Motor neuron (in vitro differentiated cells): ENCODE measurements around the gene NETO1. TPM values are rescaled to one million over a fixed set of nuclear protein-coding genes. Genes with fewer than 3 reads are reported as not detected.

Experiments
- ATAC-seq, 8 experiments: fragments of 200-7000 bp; cut with Tn5 transposase; replicated peaks in 6 of 8; 2 replicates each; pipeline ENCODE4 v1.8.0; 2021; ENCODE audit warnings: mild to moderate bottlenecking in 8 of 8, moderate library complexity in 8 of 8
- H3K27ac ChIP-seq, 2 donors: fragments of 250-450 bp; sonication (Bioruptor Pico); 2 replicates each; pipeline ENCODE4 v1.9.0; 2021; ENCODE audit warnings: antibody characterized with exemption in 2 of 2, mild to moderate bottlenecking in 2 of 2, moderate library complexity in 1 of 2
- H3K4me1 ChIP-seq, 2 donors: fragments of 250-450 bp; sonication (Bioruptor Pico); replicated peaks in 1 of 2; 2 replicates each; pipeline ENCODE4 v1.6.1; 2021; ENCODE audit warnings: antibody characterized with exemption in 2 of 2, mild to moderate bottlenecking in 2 of 2, moderate library complexity in 1 of 2
- H3K4me3 ChIP-seq, 5 donors: fragments of 250-450 bp; sonication (Bioruptor Pico); 2 replicates each; pipeline ENCODE4 v1.9.0; 2021; ENCODE audit warnings: antibody characterized with exemption in 5 of 5, mild to moderate bottlenecking in 5 of 5, moderate library complexity in 4 of 5
- WGBS, 10 experiments: fragments of 450-650 bp; shearing (Covaris generic); methylation state at CpG; one replicate each; pipeline ENCODE4 v1.0.0; 2022; 5-methylcytosine and 5-hydroxymethylcytosine counted together
- in situ Hi-C, 9 experiments: fragments of 400-800 bp; cut with MboI; loops; one replicate each; pipeline ENCODE4 v1.15.0; 2021; ENCODE audit warnings: low sequenced_read_pairs in 9 of 9, low pct_unique_long_range_greater_than_20kb in 2 of 9; ENCODE audit not compliant: unreplicated experiment in 9 of 9
- total RNA-seq, 8 experiments: library from RNA; unstranded; fragments of 300-600 nt; gene quantifications; 2 replicates each; pipeline versions ENCODE4 v1.2.3 to v1.2.4, GENCODE V29; 2022

The NETO1 gene
- total RNA-seq, 8 experiments from 2014 or later, result 0.35 to 30.0 (median 16.2) TPM; not detected in 2

DNA sequence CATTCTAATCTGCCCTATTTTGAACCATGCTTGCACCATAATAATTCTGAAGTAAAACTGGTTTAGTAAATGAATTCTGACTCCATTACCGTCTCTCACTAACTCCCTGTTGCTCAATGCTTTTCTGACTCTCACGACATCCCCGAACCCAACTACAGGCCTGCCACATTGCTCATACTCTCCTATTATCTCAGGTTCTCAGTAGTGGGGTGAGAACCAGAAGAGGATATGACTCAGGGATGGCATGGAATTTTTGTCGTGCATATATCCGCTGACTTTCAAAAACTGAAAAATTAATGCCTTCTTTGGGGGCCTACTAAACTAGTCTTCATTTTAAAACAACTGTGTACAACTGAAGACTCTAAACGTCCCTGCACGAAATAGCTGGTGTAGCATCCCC is 34.3 kb downstream of the NETO1 start:
- 19 to 100% (median 90%) methylated on average over 2 to 7 of the region's 7 CpGs for WGBS, 10 experiments
- no peak for ATAC-seq

DNA sequence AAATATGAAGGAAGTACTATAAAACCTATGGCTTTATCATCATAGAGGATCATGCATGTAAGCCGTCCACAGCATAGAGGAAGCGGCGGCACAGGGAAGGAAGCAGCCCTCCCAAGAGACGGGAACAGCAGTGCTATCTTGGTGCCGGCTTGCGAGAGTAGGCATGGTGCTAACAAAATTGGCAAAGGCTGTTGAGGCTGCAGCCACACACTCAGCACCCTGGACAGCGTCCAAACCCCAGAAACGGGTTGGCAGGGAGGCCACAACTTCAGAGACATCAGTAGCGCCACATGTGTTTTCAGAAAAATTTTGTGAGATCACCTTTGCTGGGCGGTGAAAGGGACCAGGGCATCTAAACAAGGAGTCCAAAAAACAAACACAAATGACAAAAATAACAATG is 37.7 kb downstream of the NETO1 start:
- Histone ChIP-seq H3K4me3 (no peak overlapping the region), H3K27ac (no peak overlapping the region), H3K4me1 (no peaks in the 10 kb centered on the region)
- in situ Hi-C loops, result no loop called here
- 0 to 100% (median 56%) methylated on average over 1 to 4 of the region's 10 CpGs; no CpG with 5 or more reads in 3 of the 10 experiments for WGBS, 10 experiments
- ATAC-seq, result peak in 1 of 8 experiments; percentile 30

More for the DNA sequence above, 34.3 kb downstream of the NETO1 start:
- Histone ChIP-seq H3K4me3 (no peak overlapping the region), H3K4me1 (no peaks in the 10 kb centered on the region), H3K27ac (no peak overlapping the region)
- in situ Hi-C loops, result no loop called here

DNA sequence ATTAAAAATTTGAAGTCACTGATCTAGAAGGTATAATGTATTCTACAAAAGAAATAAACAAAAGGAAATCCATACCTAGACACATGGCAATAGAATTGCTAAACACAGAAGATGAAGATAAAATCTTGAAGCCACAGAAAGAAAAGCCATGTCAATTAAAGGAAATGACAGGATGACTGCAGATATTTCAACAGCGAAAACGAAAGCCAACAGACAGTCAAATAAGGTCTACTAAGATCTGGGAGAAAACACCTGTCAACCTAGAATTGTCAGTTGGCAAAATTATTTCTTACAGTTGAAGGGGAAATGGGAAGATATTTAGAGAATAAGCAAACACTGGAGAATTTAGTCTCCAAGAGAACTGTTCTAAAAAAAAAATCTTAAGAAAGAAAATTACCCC is 39.2 kb downstream of the NETO1 start:
- no peak for ATAC-seq
- Histone ChIP-seq H3K27ac (no peak overlapping the region), H3K4me1 (no peaks in the 10 kb centered on the region), H3K4me3 (no peak overlapping the region)
- in situ Hi-C loops, result no loop called here
- WGBS, 10 experiments, result 6 to 100% (median 89%) methylated on average over 2 of the region's 2 CpGs; no CpG with 5 or more reads in 1 of the 10 experiments

DNA sequence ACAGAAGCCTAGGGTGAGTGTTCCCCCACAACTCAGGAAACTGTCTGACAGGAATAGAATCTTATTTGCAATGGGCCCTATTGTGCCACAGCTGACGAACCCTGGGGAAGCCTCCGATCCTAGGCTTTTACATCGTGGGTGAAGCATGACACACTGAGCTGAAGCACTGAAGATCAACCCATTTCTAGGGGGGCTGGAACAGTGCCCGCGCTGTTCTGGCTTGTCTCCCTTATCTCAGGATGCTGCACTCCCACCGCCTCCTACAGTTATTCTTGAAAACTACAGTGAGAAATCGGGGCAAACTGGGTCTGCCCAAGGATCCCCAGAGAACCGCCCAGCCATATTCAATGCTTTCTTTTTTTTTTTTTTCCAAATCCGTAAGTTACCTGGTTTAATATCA is 41.1 kb downstream of the NETO1 start:
- Histone ChIP-seq H3K4me3 (no peak overlapping the region), H3K27ac (no peak overlapping the region), H3K4me1 (no peaks in the 10 kb centered on the region)
- WGBS, 10 experiments, result 29 to 100% (median 69%) methylated on average over 1 to 9 of the region's 9 CpGs; no CpG with 5 or more reads in 1 of the 10 experiments
- in situ Hi-C loops, result no loop called here
- no peak for ATAC-seq

DNA sequence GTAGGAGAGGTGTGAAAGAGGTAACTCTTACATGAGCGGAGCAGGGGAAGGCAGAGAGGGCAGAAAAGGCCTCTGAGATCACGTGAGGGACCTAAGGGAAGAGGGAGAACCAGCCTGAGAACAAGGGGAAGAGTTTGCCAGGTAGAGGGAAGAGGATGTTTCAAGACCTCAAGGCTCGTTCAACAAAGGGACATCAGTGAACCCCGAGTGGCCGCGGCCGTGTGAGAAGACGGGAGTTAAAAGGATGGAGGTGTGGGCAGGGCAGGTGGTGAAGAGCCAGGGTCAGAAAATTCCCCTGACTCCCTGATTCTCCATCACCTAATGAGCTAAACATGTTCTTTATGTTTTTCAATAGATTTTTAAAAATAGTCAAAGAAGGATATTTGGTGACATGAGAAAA is 44.4 kb downstream of the NETO1 start:
- in situ Hi-C loops, result no loop called here
- ATAC-seq, result no peak

DNA sequence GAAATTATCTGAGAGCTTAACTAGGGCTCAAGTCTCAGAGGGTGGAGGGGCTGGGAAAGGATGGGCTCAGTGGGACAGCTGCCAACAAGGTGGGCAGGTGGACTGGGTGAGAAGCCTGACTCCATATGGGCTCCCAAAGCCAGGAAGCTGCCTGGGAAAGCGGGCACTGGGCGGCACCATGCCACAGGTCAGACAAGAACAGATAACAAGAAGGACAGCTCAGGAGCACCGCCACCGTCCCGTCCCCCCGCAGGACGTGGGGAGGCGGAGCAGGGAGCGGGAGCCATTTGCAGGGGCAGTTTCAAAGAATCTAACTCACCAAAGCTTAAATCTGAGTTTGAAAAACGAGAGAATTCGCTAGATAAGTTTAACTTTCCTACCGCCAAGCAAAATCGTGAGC is 45.6 kb downstream of the NETO1 start:
- no peak overlapping the region for H3K27ac ChIP-seq
- WGBS, 10 experiments, result 22 to 100% (median 60%) methylated on average over 1 to 9 of the region's 13 CpGs; no CpG with 5 or more reads in 1 of the 10 experiments
- in situ Hi-C loops, result no loop called here
- no peak overlapping the region for H3K4me3 ChIP-seq
- no peaks in the 10 kb centered on the region for H3K4me1 ChIP-seq
- ATAC-seq, result no peak

More for the DNA sequence above, 44.4 kb downstream of the NETO1 start:
- Histone ChIP-seq H3K27ac (no peak overlapping the region), H3K4me1 (no peaks in the 10 kb centered on the region), H3K4me3 (no peak overlapping the region)
- WGBS, 10 experiments, result 57 to 100% (median 97%) methylated on average over 2 to 7 of the region's 8 CpGs; no CpG with 5 or more reads in 3 of the 10 experiments

DNA sequence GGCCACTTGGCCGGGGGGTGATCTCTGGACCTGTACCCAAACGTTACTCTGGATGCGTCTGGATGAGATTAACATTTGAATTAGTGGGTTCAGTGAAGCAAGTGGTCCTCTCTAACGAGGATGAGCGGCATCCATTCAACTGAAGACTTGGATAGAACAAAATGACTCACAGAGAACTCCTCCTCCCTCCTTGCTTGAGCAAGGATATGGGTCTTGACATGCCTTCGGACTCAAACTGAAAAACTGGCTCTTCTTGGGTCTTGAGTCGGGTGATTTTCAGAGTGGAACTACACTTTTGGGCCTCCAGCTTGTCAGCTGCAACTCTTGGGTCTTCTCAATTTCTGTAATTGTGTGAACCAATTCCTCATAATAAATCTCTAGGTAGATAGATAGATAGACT is 47.2 kb downstream of the NETO1 start:
- in situ Hi-C loops, result no loop called here
- WGBS, 10 experiments, result 0 to 100% (median 60%) methylated on average over 1 to 7 of the region's 7 CpGs; no CpG with 5 or more reads in 2 of the 10 experiments

DNA sequence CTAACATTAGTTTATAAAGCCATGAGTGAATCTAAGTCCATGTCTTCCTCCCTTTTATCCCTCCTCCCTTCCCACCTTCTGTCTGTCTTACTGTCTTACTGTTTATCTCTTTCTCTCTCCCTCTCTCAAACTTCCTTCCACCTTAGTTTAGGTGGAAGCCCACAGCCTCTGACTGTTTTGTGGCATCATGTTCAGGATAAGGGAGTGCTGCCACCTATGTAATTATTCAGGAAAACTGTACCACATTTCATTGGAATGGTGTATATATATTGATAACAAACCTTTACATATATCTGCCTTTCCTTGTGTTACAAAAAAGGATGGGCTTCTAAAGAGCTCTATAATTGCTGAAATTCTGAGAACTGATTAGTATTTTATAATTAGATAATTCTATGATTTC is 48.7 kb downstream of the NETO1 start:
- in situ Hi-C loops, result no loop called here
- no peak overlapping the region for H3K27ac ChIP-seq
- no peak overlapping the region for H3K4me3 ChIP-seq
- H3K4me1 ChIP-seq, result no peaks in the 10 kb centered on the region
- no peak for ATAC-seq

More for the DNA sequence above, 47.2 kb downstream of the NETO1 start:
- Histone ChIP-seq H3K4me1 (no peaks in the 10 kb centered on the region), H3K4me3 (no peak overlapping the region), H3K27ac (no peak overlapping the region)
- ATAC-seq, result no peak

DNA sequence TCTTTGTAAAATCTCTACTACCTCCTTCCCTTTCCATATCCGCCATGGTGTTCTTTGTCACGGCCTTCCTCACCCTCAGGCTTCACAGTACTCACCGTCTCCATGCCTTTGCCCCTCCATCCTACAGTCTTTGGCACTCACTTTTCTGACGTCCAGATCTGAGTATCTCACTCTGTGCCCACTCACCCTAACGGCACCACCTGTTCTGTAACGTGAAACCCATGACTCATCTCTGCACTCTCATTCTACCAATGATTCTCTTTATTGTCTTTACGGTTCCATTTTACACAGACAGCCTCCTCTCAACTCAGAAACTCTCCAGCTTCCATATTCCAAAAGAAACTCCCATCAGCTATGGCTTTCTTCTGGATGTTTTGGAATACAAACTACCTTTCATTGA is 56.7 kb downstream of the NETO1 start:
- Histone ChIP-seq H3K27ac (no peak overlapping the region), H3K4me3 (no peak overlapping the region), H3K4me1 (no peaks in the 10 kb centered on the region)
- WGBS, 10 experiments, result 20 to 96% (median 72%) methylated on average over 1 to 7 of the region's 7 CpGs
- no peak for ATAC-seq
- in situ Hi-C loops, result no loop called here

DNA sequence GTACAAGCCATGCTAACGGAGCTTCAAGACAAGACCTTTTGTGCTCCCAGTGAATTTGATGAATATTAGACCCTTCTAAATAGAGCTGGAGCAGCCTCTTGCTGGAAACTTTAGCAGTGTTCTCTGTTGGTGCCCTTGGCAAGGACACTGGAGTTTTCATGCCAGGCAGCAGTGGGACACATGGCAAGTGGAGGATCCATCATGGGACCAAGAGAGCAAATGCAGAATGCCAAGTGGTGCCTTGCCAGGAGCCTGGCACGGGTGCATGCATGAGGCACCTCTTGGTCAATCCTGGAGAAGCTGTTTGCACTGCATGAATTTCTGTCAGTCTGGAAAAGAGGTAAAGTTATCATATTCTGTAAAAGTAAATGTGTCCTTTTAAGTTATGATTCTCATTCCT is 59.1 kb downstream of the NETO1 start:
- Histone ChIP-seq H3K4me3 (no peak overlapping the region), H3K4me1 (no peaks in the 10 kb centered on the region), H3K27ac (no peak overlapping the region)
- in situ Hi-C loops, result no loop called here
- no peak for ATAC-seq
- WGBS, 10 experiments, result 0 to 100% (median 80%) methylated on average over 1 to 2 of the region's 2 CpGs; no CpG with 5 or more reads in 1 of the 10 experiments

DNA sequence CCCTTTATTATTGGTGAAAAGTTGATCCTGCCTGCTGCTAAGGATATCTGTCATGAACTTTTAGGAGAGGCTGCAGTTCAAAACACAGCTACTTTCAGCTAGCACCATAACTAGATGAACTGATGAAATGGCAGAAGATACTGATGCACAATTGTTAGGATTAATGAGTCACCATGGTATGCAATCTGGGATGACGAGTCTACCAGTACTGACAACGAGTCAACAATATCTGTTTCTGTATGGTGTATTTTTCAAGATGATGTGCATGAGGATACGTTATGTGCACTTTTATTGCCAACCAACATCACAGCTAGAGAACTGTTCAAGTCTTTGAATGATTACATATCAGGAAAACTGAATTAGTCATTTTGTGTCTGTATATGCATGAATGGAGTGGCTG is 68.7 kb downstream of the NETO1 start:
- Histone ChIP-seq H3K4me1 (no peaks in the 10 kb centered on the region), H3K4me3 (no peak overlapping the region), H3K27ac (no peak overlapping the region)
- WGBS, 10 experiments, result 0 to 100% (median 100%) methylated on average over 1 to 3 of the region's 3 CpGs; no CpG with 5 or more reads in 3 of the 10 experiments
- peak in 1 of 8 experiments; percentile 24 for ATAC-seq
- in situ Hi-C loops, result no loop called here

DNA sequence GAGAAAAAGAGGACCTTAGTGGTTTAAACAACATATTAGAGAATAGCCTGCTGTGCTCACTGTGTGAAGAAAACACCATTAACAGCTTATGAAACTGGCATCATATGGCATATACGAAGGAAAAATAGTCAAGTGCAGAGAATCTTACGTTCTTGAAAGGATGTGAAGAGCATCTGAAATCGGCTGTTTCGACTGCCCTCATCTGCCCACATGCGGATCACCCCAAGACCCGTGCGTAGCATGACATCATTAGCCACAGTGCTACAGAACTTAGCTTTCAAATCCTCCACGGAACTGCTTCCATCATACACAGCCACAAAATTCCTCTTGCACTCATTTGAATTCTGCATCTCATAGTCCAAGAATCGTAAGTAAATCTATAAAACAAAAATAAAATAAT is 84.3 kb downstream of the NETO1 start:
- in situ Hi-C loops, result no loop called here
- ATAC-seq, result peak in 2 of 8 experiments; percentile 72 to 78
- Histone ChIP-seq H3K4me3 (no peak overlapping the region), H3K4me1 (no peaks in the 10 kb centered on the region), H3K27ac (no peak overlapping the region)
- 10 to 96% (median 79%) methylated on average over 3 to 9 of the region's 9 CpGs for WGBS, 10 experiments

DNA sequence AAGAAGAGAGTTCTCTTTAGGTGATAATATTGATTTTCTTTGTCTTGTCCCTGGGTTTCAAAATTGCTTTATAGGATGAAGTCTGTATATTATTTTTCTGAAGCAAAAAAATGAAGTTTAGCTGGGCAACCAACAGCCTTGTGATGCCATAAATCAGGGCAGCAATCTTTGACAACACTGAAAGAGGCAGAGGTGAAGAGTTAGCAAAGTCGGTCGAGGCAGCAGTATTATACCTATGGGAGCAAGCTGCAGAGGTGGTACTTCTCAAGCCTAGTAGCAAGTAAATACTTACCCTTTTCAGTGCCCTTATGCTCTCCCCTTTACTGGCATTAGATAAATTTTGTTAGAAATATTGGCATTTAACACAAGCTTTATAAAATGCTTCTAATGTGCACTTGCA is 92.9 kb downstream of the NETO1 start:
- peak in 3 of 8 experiments; percentile 56 to 68 (median 60) for ATAC-seq
- H3K4me1 ChIP-seq, result peaks cover 4 to 11% of the 10 kb centered on the region in 2 donors
- no peak overlapping the region for H3K27ac ChIP-seq
- no peak overlapping the region for H3K4me3 ChIP-seq
- in situ Hi-C loops, result loop anchor here in 5 of 9 experiments (25.0 kb wide), 3 partner anchors 1062 to 1362 kb away; partner anchors contain the start of genes FBXO15 (in 1 of the 5) and TIMM21 (in 1 of the 5)
- WGBS, 10 experiments, result 0 to 79% (median 24%) methylated on average over 1 to 2 of the region's 2 CpGs; no CpG with 5 or more reads in 3 of the 10 experiments

DNA sequence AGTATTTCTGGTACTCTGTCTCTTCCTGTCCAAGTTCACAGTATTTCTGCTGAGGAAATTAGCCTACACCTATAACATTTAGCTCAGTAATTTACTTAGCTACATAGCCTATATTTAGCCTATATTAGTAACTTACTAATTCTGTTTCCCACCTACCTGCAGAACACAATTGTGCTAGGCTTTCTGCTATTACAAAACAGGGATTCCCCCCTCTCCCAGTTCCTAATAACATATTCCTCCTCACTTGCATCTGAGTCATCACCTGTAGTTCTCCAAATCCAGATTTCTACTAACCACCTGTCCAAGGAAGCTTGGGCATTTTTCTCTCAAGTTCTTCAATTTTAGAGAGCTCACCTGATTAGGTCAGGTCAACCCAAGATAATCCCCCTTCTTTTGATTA is 94.9 kb downstream of the NETO1 start:
- in situ Hi-C loops, result loop anchor here in 5 of 9 experiments (25.0 kb wide), 3 partner anchors 1064 to 1364 kb away; partner anchors contain the start of genes FBXO15 (in 1 of the 5) and TIMM21 (in 1 of the 5)
- H3K27ac ChIP-seq, result no peak overlapping the region
- no peak for ATAC-seq
- H3K4me3 ChIP-seq, result no peak overlapping the region
- peaks cover 4 to 11% of the 10 kb centered on the region in 2 donors for H3K4me1 ChIP-seq
